Activated CD8-positive, alpha-beta T cell treated with anti-CD3 and anti-CD28 coated beads for 36 hours (primary cell): ENCODE results near the gene VPS39. TPM values are rescaled to one million over a fixed set of nuclear protein-coding genes. Genes with fewer than 3 reads are reported as not detected.

Source experiments
- ATAC-seq: fragments of 200-7000 bp; cut with Tn5 transposase; one replicate; pipeline ENCODE4 v1.10.0; 2021; ENCODE audit warnings: mild to moderate bottlenecking, moderate library complexity
- CTCF ChIA-PET: fragments of 350-600 bp; sonication (Branson Sonifier 250); formaldehyde crosslinking; loops from one replicate; lab custom pipeline; 2021; ENCODE audit warnings: antibody characterized with exemption; lab: Charles Lee
- POLR2A ChIA-PET: fragments of 350-600 bp; sonication (Branson Sonifier 250); formaldehyde crosslinking; loops from one replicate; lab custom pipeline; 2021; ENCODE audit warnings: antibody characterized with exemption; lab: Charles Lee
- DNase-seq: peaks from one replicate; pipeline ENCODE4 v3.0.0-alpha.2; 2020
- H3K27ac Mint-ChIP-seq: one replicate; pipeline ENCODE4 v1.8.0; 2021; ENCODE audit warnings: mild to moderate bottlenecking, mixed read lengths
- H3K27me3 Mint-ChIP-seq: one replicate; pipeline ENCODE4 v1.8.0; 2021; ENCODE audit warnings: mixed read lengths
- H3K36me3 Mint-ChIP-seq: one replicate; pipeline ENCODE4 v1.8.0; 2021; ENCODE audit warnings: low read depth, mixed read lengths
- H3K4me1 Mint-ChIP-seq: one replicate; pipeline ENCODE4 v1.8.0; 2021; ENCODE audit warnings: low read depth, mixed read lengths
- H3K4me3 Mint-ChIP-seq: one replicate; pipeline ENCODE4 v1.8.0; 2021; ENCODE audit warnings: mild to moderate bottlenecking, moderate library complexity, mixed read lengths
- H3K9me3 Mint-ChIP-seq: one replicate; pipeline ENCODE4 v1.8.0; 2021; ENCODE audit warnings: mixed read lengths
- intact Hi-C: fragments of 100-400 bp; cut with micrococcal nuclease; formaldehyde crosslinking; loops from one replicate; pipeline ENCODE4 v1.10.0; 2022
- total RNA-seq, 2 experiments: library from RNA; stranded (reverse); gene quantifications; one replicate each; pipeline ENCODE4 v1.2.3, GENCODE V29; 2021
- TF ChIP-seq, protein P1 (sequence below): fragments of 200-600 bp; IDR thresholded peaks from one replicate; pipeline ENCODE4 v1.8.0; 2022; ENCODE audit warnings: antibody characterized with exemption, mild to moderate bottlenecking

VPS39 gene
- total RNA-seq, 2 experiments from 2014 or later = 47.3 to 49.8 TPM

- H3K27ac Mint-ChIP-seq = no peak overlapping the region
- peaks cover 30% of the 10 kb centered on the region for H3K36me3 Mint-ChIP-seq
- TF ChIP-seq, protein P1, sequence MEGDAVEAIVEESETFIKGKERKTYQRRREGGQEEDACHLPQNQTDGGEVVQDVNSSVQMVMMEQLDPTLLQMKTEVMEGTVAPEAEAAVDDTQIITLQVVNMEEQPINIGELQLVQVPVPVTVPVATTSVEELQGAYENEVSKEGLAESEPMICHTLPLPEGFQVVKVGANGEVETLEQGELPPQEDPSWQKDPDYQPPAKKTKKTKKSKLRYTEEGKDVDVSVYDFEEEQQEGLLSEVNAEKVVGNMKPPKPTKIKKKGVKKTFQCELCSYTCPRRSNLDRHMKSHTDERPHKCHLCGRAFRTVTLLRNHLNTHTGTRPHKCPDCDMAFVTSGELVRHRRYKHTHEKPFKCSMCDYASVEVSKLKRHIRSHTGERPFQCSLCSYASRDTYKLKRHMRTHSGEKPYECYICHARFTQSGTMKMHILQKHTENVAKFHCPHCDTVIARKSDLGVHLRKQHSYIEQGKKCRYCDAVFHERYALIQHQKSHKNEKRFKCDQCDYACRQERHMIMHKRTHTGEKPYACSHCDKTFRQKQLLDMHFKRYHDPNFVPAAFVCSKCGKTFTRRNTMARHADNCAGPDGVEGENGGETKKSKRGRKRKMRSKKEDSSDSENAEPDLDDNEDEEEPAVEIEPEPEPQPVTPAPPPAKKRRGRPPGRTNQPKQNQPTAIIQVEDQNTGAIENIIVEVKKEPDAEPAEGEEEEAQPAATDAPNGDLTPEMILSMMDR = no peak
- H3K4me3 Mint-ChIP-seq = no peak overlapping the region
- H3K9me3 Mint-ChIP-seq = no peaks in the 10 kb centered on the region
- ATAC-seq = no peak
- intact Hi-C loops = no loop called here
- no peaks in the 10 kb centered on the region for H3K27me3 Mint-ChIP-seq
- peaks cover 10% of the 10 kb centered on the region for H3K4me1 Mint-ChIP-seq
- CTCF ChIA-PET = no interaction called here
- DNase-seq = no peak
- POLR2A ChIA-PET = no interaction called here
Measured at GRCh38 chr15:42175671-42176070, 32.4 kb downstream of the VPS39 start.

- Mint-ChIP-seq H3K9me3 (no peaks in the 10 kb centered on the region), H3K27me3 (no peaks in the 10 kb centered on the region), H3K4me1 (peaks cover 10% of the 10 kb centered on the region), H3K4me3 (no peak overlapping the region), H3K27ac (peak overlapping the region; percentile 62), H3K36me3 (peaks cover 25% of the 10 kb centered on the region)
- no peak for DNase-seq
- no peak for ATAC-seq
- CTCF ChIA-PET = no interaction called here
- intact Hi-C loops = no loop called here
- TF ChIP-seq, protein P1 = no peak
- POLR2A ChIA-PET = no interaction called here
Measured at GRCh38 chr15:42172475-42172874, 35.6 kb downstream of the VPS39 start.

GRCh38 chr15:42171795-42172194 is 36.3 kb downstream of the VPS39 start:
- Mint-ChIP-seq H3K4me1 (peaks cover 10% of the 10 kb centered on the region), H3K27ac (peak overlapping the region; percentile 62), H3K27me3 (no peaks in the 10 kb centered on the region), H3K4me3 (no peak overlapping the region), H3K36me3 (peaks cover 28% of the 10 kb centered on the region), H3K9me3 (no peaks in the 10 kb centered on the region)
- TF ChIP-seq, protein P1 = no peak
- CTCF ChIA-PET = no interaction called here
- POLR2A ChIA-PET = no interaction called here
- ATAC-seq (no peak), DNase-seq (no peak)
- intact Hi-C loops = no loop called here

GRCh38 chr15:42171122-42171521 is 37.0 kb downstream of the VPS39 start:
- CTCF ChIA-PET = no interaction called here
- intact Hi-C loops = no loop called here
- no peak overlapping the region for H3K4me3 Mint-ChIP-seq
- H3K27ac Mint-ChIP-seq = peak overlapping the region; percentile 62
- H3K4me1 Mint-ChIP-seq = peaks cover 10% of the 10 kb centered on the region
- ATAC-seq (peak; percentile 45), DNase-seq (no peak)
- H3K27me3 Mint-ChIP-seq = no peaks in the 10 kb centered on the region
- POLR2A ChIA-PET = no interaction called here
- H3K36me3 Mint-ChIP-seq = peaks cover 30% of the 10 kb centered on the region
- H3K9me3 Mint-ChIP-seq = no peaks in the 10 kb centered on the region
- TF ChIP-seq, protein P1 = no peak

GRCh38 chr15:42166225-42166940 is 41.7 kb downstream of the VPS39 start:
- H3K36me3 Mint-ChIP-seq = peaks cover 45% of the 10 kb centered on the region
- H3K4me1 Mint-ChIP-seq = peaks cover 5% of the 10 kb centered on the region
- DNase-seq = no peak
- ATAC-seq = no peak
- no peaks in the 10 kb centered on the region for H3K27me3 Mint-ChIP-seq
- no peak overlapping the region for H3K27ac Mint-ChIP-seq
- POLR2A ChIA-PET = no interaction called here
- CTCF ChIA-PET = no interaction called here
- H3K9me3 Mint-ChIP-seq = no peaks in the 10 kb centered on the region
- intact Hi-C loops = no loop called here
- TF ChIP-seq, protein P1 = no peak
- no peak overlapping the region for H3K4me3 Mint-ChIP-seq
